ENCODE data around the gene C5orf15.
A peak's percentile ranks its signal among the peaks of the same experiment; 100 is the strongest.

Gene C5orf15

DNA sequence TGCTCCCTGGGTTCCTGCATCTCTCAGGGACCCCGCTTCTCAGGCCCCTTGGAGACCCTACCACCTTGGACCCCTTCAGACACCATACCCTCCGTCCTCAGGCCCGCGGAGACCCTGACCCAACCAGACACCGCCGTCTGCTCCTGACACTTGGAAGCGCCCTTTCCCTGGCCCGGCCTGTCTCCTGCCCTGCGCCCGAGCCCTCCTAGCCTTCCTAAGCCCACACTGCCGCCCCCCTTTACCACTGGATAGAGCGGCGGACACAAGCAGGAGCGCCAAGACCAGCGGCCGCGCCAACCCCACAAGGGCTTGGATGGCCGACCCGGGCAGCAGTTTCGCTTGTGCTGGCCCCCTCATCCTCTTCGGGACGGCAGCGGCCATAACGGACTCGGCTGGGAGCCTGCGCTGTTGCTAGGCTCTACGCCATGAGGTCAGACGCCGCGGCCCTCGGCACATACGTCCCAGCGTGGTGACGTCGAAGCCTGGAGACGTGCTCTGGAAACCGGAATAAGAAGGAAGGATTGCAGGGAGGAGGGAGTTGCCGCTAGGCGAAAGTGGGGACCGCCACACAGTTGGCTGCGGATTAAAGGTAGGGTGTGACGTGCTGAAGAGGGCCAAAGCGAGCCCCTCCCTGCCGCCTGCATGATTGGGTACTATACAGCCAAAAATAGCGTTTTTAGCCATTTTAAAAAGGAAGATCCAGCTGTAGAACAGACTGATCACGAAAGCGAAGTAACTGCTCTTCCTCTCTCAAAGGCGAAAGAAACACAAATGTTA is at the start of gene C5orf15:
Gene C5orf15, minus strand, starts transcription at position 422 of the 777 bp plus-strand sequence. Its CDS starts 41 bp downstream, at position 381.
- peak; percentile 94 for DNase-seq

DNA sequence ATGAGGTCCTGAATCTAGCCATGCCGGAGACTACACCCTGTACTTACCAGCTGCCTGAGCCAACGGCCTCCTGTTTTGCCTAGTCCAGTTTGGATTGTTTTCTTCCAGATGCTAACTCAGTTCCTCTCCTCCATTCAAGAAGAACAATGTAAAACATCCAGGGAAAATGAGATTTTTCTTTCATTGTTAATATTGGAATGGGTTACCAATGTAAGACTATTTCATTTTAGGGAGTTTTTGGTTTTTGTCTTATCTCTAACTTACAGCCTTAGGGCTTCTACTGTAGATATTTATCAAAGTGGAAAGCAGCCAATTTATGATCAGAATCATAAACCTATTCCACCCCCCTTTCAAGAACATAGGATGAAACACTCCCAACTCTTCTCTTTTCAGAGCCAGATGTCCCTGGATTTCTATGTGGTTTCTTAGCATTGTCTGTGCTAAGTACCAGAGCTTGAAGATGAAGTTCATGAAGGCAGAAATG is 39.9 kb upstream of the C5orf15 start:
- no peak for DNase-seq

- no peak for DNase-seq
Observed at GRCh38 chr5:134007581-134008265, 39.3 kb upstream of the C5orf15 start.

- DNase-seq, result no peak
Observed at GRCh38 chr5:134006115-134006514, 37.7 kb upstream of the C5orf15 start.

- DNase-seq, result no peak
Observed at GRCh38 chr5:134005417-134006061, 37.1 kb upstream of the C5orf15 start.

DNA sequence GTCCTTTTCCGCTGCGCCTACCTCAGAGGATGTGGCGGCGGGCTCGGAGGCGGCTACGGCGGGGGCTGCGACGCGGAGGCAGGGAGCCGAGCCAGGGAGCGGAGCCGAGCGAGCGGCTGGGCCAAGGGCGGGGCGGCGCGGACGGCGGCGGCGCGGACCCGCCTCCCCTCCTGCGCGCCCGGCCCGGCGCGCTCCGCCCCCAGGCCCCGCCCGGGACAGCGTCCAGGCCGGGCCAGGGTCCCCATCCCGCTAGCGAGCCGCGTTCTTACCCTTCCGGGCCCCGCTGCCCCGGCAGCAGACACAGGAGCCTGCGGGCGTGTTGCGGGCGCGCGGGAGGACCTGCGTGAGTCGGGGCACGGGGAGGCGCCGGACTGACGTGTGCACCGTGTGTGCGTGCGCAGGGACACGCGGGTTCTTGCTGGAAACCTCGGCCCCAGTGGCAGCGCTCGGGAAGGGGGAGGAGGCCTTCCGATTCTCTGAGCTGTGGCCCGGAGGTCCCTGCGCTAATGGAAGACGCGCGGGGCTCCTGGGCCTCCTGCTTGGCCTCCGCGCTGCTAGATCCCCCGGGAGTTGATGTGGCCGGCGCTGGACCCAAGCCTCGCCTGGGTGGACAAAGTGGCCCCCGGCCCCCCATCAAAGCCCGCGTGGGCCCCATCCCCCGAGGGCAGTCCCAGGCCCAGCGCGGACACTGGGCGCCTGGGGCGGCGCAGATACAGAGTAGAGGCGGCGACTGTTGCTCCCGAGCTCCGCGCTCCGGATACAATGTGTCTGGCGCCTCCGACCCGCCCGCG is 36.4 kb upstream of the C5orf15 start, which contains the start of gene VDAC1:
Gene VDAC1, minus strand, starts transcription at position 350 of the 791 bp plus-strand sequence. CDS start 11,963 bp downstream, outside the sequence.
- DNase-seq, result no peak

DNA sequence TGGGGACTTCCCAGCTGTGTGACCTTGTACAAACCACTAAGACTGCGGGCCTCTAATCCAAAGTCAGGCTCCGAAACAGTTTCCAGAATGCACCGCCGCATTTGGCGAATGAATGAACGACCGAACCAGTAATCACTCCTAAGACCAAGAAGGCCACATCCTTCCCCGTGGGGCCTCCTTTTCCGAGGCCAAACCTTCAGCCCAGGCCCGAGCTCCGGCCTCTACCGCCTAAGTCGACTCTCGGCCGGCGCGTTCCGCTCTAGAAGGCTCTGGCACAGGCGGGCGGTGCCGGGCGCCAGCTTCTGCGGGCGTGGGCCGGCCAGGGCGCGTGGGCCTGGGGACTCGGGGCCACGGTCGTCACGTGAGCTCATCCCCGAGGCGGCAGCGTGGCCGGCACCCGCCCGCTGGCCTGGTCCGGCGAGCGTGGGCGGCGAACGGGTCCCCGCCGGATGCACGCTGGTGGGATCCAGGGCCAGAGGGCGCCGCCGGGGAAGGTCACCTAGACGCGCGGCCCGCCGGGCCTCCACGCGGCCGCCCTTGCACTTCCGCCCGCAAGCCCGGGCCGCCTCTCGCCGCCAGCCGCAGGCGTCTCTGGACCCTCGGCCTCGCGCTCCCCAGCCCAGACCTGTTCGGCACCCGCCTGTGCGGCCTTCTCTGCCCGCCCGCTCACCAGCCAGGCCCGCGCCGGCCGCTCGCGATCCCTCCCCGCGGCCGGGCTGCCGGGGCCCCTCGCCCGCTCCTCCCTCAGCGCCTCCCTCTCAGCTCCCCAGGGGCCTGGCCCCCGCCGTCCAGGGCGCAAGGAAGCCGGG is 35.6 kb upstream of the C5orf15 start:
- DNase-seq, result no peak

GRCh38 chr5:134003064-134003816 is 34.8 kb upstream of the C5orf15 start:
- no peak for DNase-seq

DNA sequence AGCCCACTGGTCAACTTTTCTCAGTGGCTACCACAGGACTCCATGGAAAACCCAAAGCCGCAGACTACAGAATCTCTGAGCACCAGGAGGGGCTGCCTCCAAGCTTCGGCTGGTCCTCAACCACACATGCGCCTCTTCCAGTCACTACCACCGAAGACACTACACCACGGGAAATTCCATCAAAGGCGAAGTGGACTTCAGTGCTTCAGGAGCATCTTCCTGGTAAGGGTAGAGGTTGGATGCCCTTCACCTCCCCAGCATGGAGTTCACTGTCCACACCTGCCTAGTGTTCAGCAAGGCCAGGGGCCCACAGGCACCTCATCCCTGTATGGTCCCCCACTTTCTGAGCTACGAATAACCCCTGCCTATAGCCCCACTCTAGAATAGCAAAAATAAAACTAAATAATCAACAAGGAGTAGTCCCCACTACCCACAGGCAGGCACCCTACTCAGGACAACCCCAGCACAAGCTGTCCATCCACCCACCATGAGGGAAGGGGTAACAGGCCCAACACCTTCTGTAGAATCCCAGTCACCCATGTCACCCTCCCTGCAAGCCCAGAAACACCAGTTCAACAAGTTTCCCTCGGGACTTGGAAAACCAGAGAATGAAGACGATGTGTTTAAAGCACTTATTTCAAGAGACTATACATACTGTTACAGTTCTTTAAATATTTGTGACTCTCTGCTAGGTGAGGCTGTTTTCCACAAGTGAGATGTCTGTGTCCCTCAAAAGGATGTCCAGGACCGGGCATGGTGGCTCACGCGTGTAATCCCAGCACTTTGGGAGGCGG is 33.7 kb upstream of the C5orf15 start:
- DNase-seq, result no peak

- no peak for DNase-seq
Observed at GRCh38 chr5:134000696-134001453, 32.5 kb upstream of the C5orf15 start.

DNA sequence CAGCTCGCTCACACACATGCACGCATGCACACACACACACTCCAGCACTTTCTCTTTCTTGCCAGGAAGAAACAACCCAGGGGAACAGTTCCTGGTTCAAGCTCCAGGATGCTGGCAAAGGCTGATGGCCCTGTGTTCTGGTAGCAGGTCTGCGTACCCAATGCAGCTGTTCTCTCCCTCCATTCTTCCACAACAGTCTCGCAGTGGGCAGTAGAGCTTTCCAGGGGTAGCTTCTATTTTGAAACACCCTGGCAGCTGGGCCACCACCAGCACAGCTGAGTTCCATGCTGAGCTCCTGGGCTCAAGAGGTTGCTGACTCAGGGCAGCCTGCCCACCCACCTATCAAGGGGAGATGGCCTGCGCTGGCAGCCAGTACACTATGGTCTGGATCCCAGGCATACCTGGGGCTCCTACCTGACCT is 31.7 kb upstream of the C5orf15 start:
- DNase-seq, result no peak

DNA sequence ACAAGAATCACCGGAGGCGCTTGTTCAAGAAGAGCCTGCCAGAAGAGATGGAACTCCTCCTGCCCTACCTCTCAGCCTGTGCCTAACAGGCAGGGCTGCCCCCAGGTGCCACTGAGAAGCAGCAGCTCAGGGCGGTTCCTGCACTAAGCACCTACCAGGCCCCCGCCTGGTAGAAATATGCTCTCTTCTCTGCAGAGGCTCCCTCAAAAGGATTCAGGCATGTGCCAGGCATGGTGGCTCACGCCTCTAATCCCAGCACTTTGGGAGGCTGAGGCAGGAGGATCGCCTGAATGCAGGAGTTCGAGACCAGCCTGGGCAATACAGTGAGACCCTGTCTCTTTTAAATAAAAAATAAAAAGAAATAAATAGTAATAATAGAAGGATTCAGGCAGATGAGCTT is 30.4 kb upstream of the C5orf15 start:
- no peak for DNase-seq

DNA sequence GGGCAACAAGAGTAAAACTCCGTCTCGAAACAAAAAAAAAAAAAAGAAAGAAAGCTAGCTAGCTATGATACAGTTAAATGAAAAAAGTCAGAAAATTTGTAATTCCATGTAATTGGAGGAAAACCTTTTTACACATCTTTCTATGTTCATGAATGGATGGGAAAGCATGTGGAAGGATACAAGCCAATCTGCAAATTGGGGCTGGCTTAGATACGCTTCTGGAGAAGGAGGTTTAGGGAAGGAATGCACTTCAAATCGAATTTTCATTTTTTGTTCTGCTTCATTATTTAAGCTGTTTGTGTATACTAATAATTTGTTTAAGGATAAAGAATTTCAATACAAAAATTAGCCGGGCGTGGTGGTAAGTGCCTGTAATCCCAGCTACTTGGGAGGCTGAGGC is 29.6 kb upstream of the C5orf15 start:
- DNase-seq, result no peak

GRCh38 chr5:133996683-133997252 is 28.3 kb upstream of the C5orf15 start:
- no peak for DNase-seq

- DNase-seq, result no peak
Observed at GRCh38 chr5:133995883-133996563, 27.6 kb upstream of the C5orf15 start.

- DNase-seq, result no peak
Observed at GRCh38 chr5:133995341-133995740, 26.9 kb upstream of the C5orf15 start.

GRCh38 chr5:133994990-133995333 is 26.5 kb upstream of the C5orf15 start:
- DNase-seq, result no peak

- no peak for DNase-seq
Observed at GRCh38 chr5:133994297-133994989, 26.0 kb upstream of the C5orf15 start.

All from NCI-H1048 (cell line).